Osteoblast (primary cell): Measurements from ENCODE around the gene PAXIP1. TPM values are rescaled to one million over a fixed set of nuclear protein-coding genes. Genes with fewer than 3 reads are reported as not detected.
"Not testable (repeated sequence)": the region's sequence is repeated elsewhere in the genome, so short reads cannot be mapped to it uniquely, and the experiment has no call there.

ENCODE experiments used
- DNase-seq: peaks from one replicate; pipeline ENCODE4 v3.0.0; 2011; ENCODE audit warnings: low spot score, mixed read lengths; ENCODE audit not compliant: insufficient read length; ENCODE audit errors: missing footprints
- H2AFZ ChIP-seq: 2 replicates; pipeline ENCODE4 v1.6.0; 2011; ENCODE audit warnings: mild to moderate bottlenecking, low read length
- H3K27ac ChIP-seq: 2 replicates; pipeline ENCODE4 v1.5.1; 2011; ENCODE audit warnings: mild to moderate bottlenecking, low read depth, low read length, moderate library complexity
- H3K27me3 ChIP-seq: 2 replicates; pipeline ENCODE4 v1.6.0; 2012; ENCODE audit warnings: mild to moderate bottlenecking, control low read depth, inconsistent platforms, low read length, moderate library complexity; ENCODE audit not compliant: insufficient read depth
- H3K36me3 ChIP-seq: 2 replicates; pipeline ENCODE4 v1.5.1; 2011; ENCODE audit warnings: mild to moderate bottlenecking, low read length, control low read depth, moderate library complexity; ENCODE audit not compliant: insufficient read depth
- H3K4me1 ChIP-seq: 2 replicates; pipeline ENCODE4 v1.5.1; 2011; ENCODE audit warnings: mild to moderate bottlenecking, low read length, control low read depth, moderate library complexity; ENCODE audit not compliant: insufficient read depth
- H3K4me2 ChIP-seq: 2 replicates; pipeline ENCODE4 v1.6.0; 2011; ENCODE audit warnings: mild to moderate bottlenecking, low read length; ENCODE audit not compliant: insufficient read depth
- H3K4me3 ChIP-seq: fragments of 200-600 bp; sonication (generic); 3 replicates; pipeline ENCODE4 v1.5.1; 2012; ENCODE audit warnings: mild to moderate bottlenecking, low read length, inconsistent platforms; ENCODE audit not compliant: insufficient read depth
- H3K79me2 ChIP-seq: 2 replicates; pipeline ENCODE4 v1.6.0; 2012; ENCODE audit warnings: mild to moderate bottlenecking, low read length, control low read depth, inconsistent platforms; ENCODE audit not compliant: insufficient read depth
- H3K9me3 ChIP-seq: 2 replicates; pipeline ENCODE4 v1.5.1; 2011; ENCODE audit warnings: low read depth, low read length, control low read depth
- H4K20me1 ChIP-seq: 2 replicates; pipeline ENCODE4 v1.6.0; 2012; ENCODE audit warnings: mild to moderate bottlenecking, low read length, control low read depth; ENCODE audit not compliant: insufficient read depth
- total RNA-seq: library from RNA; depleted of rRNA; stranded (reverse); fragments of >200 nt; gene quantifications from 2 replicates; pipeline ENCODE4 v1.2.3, GENCODE V29; 2012
- TF ChIP-seq, protein P1 (sequence below): IDR thresholded peaks from 2 replicates; pipeline ENCODE4 v1.5.1; 2011; ENCODE audit warnings: mild to moderate bottlenecking, low read depth, low read length, moderate library complexity; ENCODE audit errors: extremely low read depth

PAXIP1 gene
- total RNA-seq, 1 donor = 10.5 TPM

DNA sequence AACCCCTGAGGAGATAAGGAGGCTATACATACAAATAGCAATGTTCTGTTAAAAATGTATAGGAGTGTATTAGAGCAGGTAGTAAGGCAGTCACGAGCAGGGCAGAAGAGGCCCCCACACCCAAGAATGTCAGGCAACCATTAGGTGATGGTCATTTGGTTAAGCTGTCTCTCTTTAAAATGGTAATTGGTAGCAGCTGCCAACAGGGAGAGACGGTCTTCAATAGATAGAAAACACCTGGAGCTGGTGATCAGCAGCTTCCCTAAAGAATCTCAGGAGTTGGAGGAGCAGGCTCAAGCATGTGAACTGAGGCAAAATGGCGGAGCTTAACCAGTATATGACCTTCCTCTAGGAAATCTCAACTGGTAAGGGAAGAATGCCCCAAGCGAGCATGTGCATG lies 40.8 kb upstream of the PAXIP1 start:
- TF ChIP-seq, protein P1, sequence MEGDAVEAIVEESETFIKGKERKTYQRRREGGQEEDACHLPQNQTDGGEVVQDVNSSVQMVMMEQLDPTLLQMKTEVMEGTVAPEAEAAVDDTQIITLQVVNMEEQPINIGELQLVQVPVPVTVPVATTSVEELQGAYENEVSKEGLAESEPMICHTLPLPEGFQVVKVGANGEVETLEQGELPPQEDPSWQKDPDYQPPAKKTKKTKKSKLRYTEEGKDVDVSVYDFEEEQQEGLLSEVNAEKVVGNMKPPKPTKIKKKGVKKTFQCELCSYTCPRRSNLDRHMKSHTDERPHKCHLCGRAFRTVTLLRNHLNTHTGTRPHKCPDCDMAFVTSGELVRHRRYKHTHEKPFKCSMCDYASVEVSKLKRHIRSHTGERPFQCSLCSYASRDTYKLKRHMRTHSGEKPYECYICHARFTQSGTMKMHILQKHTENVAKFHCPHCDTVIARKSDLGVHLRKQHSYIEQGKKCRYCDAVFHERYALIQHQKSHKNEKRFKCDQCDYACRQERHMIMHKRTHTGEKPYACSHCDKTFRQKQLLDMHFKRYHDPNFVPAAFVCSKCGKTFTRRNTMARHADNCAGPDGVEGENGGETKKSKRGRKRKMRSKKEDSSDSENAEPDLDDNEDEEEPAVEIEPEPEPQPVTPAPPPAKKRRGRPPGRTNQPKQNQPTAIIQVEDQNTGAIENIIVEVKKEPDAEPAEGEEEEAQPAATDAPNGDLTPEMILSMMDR = no peak
- Histone ChIP-seq H3K4me3 (no peak overlapping the region), H3K36me3 (no peaks in the 10 kb centered on the region), H3K27ac (no peak overlapping the region), H3K4me2 (no peak overlapping the region), H3K9me3 (no peaks in the 10 kb centered on the region), H2AFZ (no peak overlapping the region), H3K79me2 (no peaks in the 10 kb centered on the region), H3K4me1 (no peaks in the 10 kb centered on the region), H3K27me3 (no peaks in the 10 kb centered on the region), H4K20me1 (no peaks in the 10 kb centered on the region)
- DNase-seq = no peak

GRCh38 chr7:155038335-155038734 lies 35.4 kb upstream of the PAXIP1 start:
- no peaks in the 10 kb centered on the region for H3K4me1 ChIP-seq
- no peaks in the 10 kb centered on the region for H3K79me2 ChIP-seq
- TF ChIP-seq, protein P1 = no peak
- no peak overlapping the region for H3K27ac ChIP-seq
- H3K4me2 ChIP-seq = no peak overlapping the region
- H3K27me3 ChIP-seq = no peaks in the 10 kb centered on the region
- no peaks in the 10 kb centered on the region for H4K20me1 ChIP-seq
- no peak for DNase-seq
- H3K36me3 ChIP-seq = no peaks in the 10 kb centered on the region
- H3K4me3 ChIP-seq = no peak overlapping the region
- no peaks in the 10 kb centered on the region for H3K9me3 ChIP-seq
- no peak overlapping the region for H2AFZ ChIP-seq

DNA sequence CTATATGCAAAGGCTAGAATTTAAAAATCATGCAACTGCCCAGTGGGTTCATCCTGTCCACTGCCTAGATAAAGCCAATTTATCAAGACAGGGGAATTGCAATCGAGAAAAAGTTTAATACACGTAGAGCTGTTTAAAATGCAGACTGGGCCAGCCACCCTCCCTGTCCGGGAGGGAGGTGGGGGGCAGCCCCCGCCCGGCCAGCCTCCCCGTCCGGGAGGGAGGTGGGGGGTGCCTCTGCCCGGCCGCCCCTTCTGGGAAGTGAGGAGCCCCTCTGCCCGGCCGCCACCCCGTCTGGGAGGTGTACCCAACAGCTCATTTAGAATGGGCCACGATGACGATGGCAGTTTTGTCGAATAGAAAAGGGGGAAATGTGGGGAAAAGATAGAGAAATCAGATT lies 31.6 kb upstream of the PAXIP1 start:
- not testable (repeated sequence) for H4K20me1 ChIP-seq, H3K4me3 ChIP-seq, H3K4me1 ChIP-seq, H3K4me2 ChIP-seq, H3K27me3 ChIP-seq, DNase-seq, H3K27ac ChIP-seq, H2AFZ ChIP-seq, H3K79me2 ChIP-seq, H3K9me3 ChIP-seq, H3K36me3 ChIP-seq

DNA sequence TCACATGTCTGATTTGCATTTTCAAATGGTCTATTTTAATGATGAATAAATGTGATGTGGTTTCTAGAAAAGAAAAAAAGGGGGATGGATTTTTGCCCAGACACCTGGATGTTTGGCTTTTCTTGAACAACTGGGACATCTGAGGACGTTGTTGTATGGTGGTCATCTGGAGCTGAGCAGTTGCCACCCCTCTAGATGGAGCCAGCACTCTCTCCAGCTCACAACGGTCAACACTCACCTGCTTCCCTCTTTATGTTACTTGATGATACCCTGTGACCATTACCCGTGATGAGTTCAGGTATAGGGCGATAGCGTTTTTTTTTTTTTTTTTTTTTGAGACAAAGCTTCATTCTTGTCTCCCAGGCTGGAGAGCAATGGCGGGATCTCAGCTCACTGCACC lies 30.1 kb upstream of the PAXIP1 start:
- no peak for DNase-seq
- no peaks in the 10 kb centered on the region for H4K20me1 ChIP-seq
- no peaks in the 10 kb centered on the region for H3K9me3 ChIP-seq
- H3K4me1 ChIP-seq = no peaks in the 10 kb centered on the region
- H3K4me2 ChIP-seq = no peak overlapping the region
- TF ChIP-seq, protein P1 = no peak
- H3K36me3 ChIP-seq = no peaks in the 10 kb centered on the region
- no peak overlapping the region for H3K27ac ChIP-seq
- no peaks in the 10 kb centered on the region for H3K79me2 ChIP-seq
- H2AFZ ChIP-seq = no peak overlapping the region
- no peaks in the 10 kb centered on the region for H3K27me3 ChIP-seq
- no peak overlapping the region for H3K4me3 ChIP-seq
